ENCODE measurements around the gene CCDC138.

The CCDC138 gene

GRCh38 chr2:108921096-108922030, 134.8 kb downstream of the CCDC138 start:
- Histone ChIP-seq H3K9me3 (ENCODE audit: control insufficient read depth, low read length) (no peaks in the 10 kb centered on the region), H3K4me1 (no peaks in the 10 kb centered on the region), H3K4me2 (ENCODE audit: low read length) (no peak overlapping the region), H3K27ac (no peak overlapping the region), H3K27me3 (ENCODE audit: control insufficient read depth, insufficient read depth, low read length) (no peaks in the 10 kb centered on the region), H2AFZ (no peak overlapping the region), H3K79me2 (no peaks in the 10 kb centered on the region), H3K4me3 (ENCODE audit: low read depth, low read length) (no peak overlapping the region), H3K9ac (no peak overlapping the region), H3K36me3 (ENCODE audit: control insufficient read depth, insufficient read depth, low read length) (no peaks in the 10 kb centered on the region)
- no peak for TF ChIP-seq CTCF (IDR thresholded peaks at IDR 0.05)

- no peaks in the 10 kb centered on the region for H3K79me2 ChIP-seq
- H3K27me3 ChIP-seq (ENCODE audit: control insufficient read depth, insufficient read depth, low read length) = no peaks in the 10 kb centered on the region
- no peaks in the 10 kb centered on the region for H3K9me3 ChIP-seq (ENCODE audit: control insufficient read depth, low read length)
- H3K4me1 ChIP-seq = no peaks in the 10 kb centered on the region
- no peak overlapping the region for H3K4me3 ChIP-seq (ENCODE audit: low read depth, low read length)
- no peaks in the 10 kb centered on the region for H3K36me3 ChIP-seq (ENCODE audit: control insufficient read depth, insufficient read depth, low read length)
- no peak overlapping the region for H3K9ac ChIP-seq
- no peak for TF ChIP-seq CTCF (IDR thresholded peaks at IDR 0.05)
- no peak overlapping the region for H3K27ac ChIP-seq
- H2AFZ ChIP-seq = no peak overlapping the region
- H3K4me2 ChIP-seq (ENCODE audit: low read length) = no peak overlapping the region
Observed at GRCh38 chr2:108922141-108922915, 135.8 kb downstream of the CCDC138 start.

GRCh38 chr2:108923019-108923700, 136.6 kb downstream of the CCDC138 start:
- H3K4me2 ChIP-seq (ENCODE audit: low read length) = no peak overlapping the region
- H3K79me2 ChIP-seq = no peaks in the 10 kb centered on the region
- TF ChIP-seq CTCF (IDR thresholded peaks at IDR 0.05) = no peak
- no peak overlapping the region for H3K27ac ChIP-seq
- H3K36me3 ChIP-seq (ENCODE audit: control insufficient read depth, insufficient read depth, low read length) = no peaks in the 10 kb centered on the region
- H3K9me3 ChIP-seq (ENCODE audit: control insufficient read depth, low read length) = no peaks in the 10 kb centered on the region
- no peak overlapping the region for H2AFZ ChIP-seq
- no peak overlapping the region for H3K4me3 ChIP-seq (ENCODE audit: low read depth, low read length)
- no peak overlapping the region for H3K9ac ChIP-seq
- H3K27me3 ChIP-seq (ENCODE audit: control insufficient read depth, insufficient read depth, low read length) = no peaks in the 10 kb centered on the region
- peaks cover 2% of the 10 kb centered on the region for H3K4me1 ChIP-seq

GRCh38 chr2:108923736-108924579, 137.4 kb downstream of the CCDC138 start:
- H3K27ac ChIP-seq = no peak overlapping the region
- no peaks in the 10 kb centered on the region for H3K36me3 ChIP-seq (ENCODE audit: control insufficient read depth, insufficient read depth, low read length)
- no peaks in the 10 kb centered on the region for H3K27me3 ChIP-seq (ENCODE audit: control insufficient read depth, insufficient read depth, low read length)
- peaks cover 10% of the 10 kb centered on the region for H3K4me1 ChIP-seq
- no peak overlapping the region for H3K9ac ChIP-seq
- H3K79me2 ChIP-seq = no peaks in the 10 kb centered on the region
- TF ChIP-seq CTCF (IDR thresholded peaks at IDR 0.05) = no peak
- H3K4me3 ChIP-seq (ENCODE audit: low read depth, low read length) = no peak overlapping the region
- H3K9me3 ChIP-seq (ENCODE audit: control insufficient read depth, low read length) = no peaks in the 10 kb centered on the region
- no peak overlapping the region for H2AFZ ChIP-seq
- no peak overlapping the region for H3K4me2 ChIP-seq (ENCODE audit: low read length)

All from parathyroid adenoma (tissue), 2 donors.